ENCODE measurements around the gene PARD3B.

DNA sequence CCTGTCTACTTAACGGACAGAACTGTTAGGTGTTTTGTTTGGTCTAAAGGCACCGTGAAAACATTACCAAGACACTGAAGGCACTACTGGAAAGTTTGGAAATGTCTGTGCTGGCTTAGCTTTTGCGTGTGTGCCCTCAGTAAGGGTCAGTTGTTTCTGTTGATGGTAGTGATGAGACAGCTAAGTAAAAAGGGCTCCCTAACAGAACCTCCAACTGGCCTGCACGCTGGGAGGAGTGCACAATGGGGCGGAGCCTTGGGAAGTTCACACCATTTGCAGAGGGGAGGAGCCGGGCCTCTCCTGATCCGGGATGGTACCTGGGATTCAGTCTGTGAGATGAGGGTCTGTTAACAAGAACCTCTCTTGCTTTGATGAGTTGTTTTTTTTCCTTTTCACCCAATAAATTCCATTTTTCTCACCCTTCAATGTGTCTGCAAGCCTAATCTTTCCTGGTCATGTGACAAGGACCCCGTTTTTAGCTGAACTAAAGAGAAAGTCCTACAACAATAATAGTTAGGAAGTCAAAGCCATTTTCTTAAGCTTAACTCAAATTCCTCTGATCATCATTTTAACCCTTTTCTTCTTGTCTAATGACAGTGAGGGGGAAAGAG is 368.7 kb downstream of the PARD3B start:
- no peak for TF ChIP-seq POLR2AphosphoS5 (IDR thresholded peaks at IDR 0.05; ENCODE audit: low read depth, low read length)
- TF ChIP-seq POLR2A (IDR thresholded peaks at IDR 0.05; ENCODE audit: low read depth, low read length): no peak

Data from GM12892 (cell line).